NCI-H1105 treated with DMSO at 0.1 percent for 48 hours (cell line): Measurements from ENCODE around the gene NRF1.
"Not testable (repeated sequence)": the region's sequence is repeated elsewhere in the genome, so short reads cannot be mapped to it uniquely, and the experiment has no call there.

Experiments used
- DNase-seq: peaks from one replicate; lab custom pipeline; 2025; lab: John Stamatoyannopoulos, UW

NRF1 gene

DNA sequence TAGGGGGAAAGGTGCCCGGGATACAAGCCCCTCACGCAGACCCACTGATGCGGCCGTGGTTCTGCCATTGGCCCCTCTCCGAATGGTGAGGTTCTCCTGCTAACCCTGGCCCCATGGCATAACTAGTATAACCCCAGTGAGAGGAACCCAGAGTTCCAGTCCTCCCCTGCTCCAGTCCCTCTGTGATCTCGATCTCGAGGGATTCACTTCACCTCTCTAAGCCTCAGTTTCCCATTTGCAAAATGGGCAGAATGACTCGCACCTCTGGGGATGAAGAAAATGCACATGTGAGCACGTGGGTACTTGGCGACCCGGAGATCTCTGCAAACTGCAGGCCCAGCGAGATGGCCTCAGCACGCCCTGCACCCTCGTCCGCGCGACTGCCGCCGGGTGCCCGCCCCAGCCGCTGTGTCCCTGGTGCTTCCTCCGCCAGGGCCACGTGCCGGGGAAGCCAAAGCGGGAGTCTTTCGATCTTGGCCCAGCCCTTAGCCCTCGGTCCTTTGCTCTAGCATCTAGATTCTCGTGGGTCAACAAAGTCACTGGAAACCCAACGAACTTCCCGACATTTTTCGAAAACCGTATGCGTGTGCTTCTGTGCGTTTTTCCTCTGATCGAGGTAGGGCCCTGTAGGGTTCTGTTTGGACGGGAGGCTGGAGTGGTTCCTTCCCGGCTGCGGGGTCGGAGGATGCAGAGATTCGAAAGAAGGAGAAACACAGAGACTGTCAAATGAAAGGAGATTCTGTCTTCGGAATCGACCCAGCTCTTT is 171.5 kb downstream of the NRF1 start:
- no peak for DNase-seq

DNA sequence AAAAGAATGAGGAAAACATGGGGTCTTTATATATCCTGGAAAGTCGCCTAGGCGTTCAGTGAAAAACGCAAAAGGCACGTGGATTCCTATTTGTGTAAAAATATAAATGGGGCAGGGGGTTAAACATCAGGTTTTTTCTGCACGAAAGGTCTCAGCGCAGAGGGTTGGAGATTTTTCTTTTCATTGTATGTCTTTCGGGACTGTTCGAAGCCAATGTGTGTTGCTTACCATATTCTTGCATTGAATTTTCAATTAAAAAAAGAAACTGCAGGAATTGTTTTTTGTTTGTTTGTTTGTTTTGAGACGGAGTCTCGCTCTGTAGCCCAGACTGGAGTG is 172.0 kb downstream of the NRF1 start:
- no peak for DNase-seq

DNA sequence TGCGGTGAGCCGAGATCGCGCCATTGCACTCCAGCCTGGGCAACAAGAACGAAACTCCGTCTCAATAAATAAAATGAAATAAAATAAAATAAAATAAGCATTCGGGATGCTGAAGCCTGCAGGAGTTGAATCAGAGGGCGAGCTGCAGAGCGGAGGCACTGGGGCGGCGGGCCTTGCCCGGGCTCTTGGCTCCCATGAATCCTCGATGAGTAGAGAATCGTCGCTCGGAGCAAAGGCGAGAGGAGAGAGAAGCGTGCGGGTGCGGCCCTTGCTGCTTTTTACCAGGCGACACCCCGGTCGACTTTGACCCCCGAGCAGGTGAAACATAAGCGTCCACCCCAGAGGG is 172.9 kb downstream of the NRF1 start:
- DNase-seq: no peak

DNA sequence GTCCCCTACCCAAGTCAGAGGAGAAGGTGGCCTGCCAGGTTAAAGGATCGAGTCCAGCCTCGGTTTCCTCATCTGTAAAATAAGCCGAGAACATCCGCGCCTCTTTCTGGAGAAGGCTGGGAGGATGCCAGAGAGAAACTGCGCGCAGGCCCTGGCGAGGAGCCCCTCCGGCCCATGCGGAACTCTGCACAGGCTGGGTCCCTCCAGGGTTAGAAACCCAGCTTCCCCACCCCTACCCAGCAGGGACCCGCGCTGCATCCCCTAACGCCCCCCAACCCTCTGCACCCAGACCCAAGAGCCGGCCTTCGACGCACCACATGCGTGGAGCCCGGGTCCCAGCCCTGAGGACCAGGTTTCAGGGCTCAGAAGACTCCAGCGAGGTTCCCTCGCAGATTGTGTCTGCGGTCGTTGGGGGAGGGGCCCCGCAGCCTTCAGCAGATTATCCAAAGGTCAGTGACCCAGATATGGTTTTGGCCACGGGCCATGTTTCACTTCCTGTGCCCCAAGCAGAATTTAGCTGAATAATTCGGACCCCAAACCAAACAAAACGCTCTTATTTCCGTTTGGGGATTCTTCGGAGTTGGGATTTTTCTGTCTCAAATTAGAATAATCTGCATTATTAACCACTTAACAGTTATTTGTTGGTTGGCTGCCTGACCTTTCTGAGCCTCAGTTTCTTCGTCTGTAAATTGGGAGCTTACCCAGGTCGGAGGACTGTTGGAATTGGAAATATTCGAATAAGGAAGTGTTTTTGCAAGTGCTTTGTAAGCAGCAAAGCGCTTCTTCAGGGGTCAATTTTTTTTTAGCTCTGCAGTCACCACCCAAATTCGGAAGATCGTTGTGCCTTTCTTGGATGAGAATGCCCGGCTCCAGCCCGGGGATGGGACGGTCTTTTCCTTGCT is 173.5 kb downstream of the NRF1 start:
- DNase-seq: no peak

DNA sequence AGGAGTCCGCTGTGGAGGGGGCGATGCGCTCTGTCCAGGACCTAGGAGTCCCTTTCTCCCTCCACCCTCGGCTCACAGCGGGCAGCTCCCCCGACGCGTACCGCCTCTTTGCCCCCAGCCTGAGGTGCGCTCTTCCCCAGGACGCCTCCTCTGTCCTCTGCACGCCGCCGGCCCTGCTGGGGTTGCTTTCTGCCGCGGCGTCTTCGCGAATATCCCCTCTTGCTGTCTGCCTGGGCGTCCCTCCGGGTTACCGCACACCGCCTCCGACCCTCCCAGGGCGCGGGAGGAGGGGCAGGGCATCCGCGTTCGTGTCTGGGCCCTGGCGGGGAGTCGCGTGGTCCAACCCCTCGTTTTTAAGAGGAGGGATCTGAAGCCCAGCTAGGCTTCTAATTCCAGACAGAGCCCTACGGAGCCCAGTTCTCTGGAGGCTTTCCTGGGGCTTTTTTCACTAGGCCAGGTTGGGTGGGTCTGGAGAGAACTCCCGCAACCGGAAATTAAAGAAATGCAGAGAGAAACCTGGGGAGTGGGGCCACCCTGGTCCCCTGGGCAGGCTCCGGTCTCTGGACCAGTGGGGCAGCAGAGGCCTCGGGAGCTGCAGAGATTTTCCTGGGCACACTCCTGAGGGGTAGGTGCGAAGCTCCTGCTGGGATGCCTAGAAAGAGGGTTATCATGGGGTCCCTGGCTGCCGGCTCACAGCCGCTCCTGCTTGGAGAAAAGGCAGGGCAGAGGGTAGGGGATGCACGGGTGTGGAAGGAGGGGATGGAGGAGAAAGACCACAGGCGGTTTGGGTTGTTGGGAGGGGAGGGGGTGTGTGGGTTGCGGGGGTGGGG is 174.4 kb downstream of the NRF1 start:
- DNase-seq: no peak

DNA sequence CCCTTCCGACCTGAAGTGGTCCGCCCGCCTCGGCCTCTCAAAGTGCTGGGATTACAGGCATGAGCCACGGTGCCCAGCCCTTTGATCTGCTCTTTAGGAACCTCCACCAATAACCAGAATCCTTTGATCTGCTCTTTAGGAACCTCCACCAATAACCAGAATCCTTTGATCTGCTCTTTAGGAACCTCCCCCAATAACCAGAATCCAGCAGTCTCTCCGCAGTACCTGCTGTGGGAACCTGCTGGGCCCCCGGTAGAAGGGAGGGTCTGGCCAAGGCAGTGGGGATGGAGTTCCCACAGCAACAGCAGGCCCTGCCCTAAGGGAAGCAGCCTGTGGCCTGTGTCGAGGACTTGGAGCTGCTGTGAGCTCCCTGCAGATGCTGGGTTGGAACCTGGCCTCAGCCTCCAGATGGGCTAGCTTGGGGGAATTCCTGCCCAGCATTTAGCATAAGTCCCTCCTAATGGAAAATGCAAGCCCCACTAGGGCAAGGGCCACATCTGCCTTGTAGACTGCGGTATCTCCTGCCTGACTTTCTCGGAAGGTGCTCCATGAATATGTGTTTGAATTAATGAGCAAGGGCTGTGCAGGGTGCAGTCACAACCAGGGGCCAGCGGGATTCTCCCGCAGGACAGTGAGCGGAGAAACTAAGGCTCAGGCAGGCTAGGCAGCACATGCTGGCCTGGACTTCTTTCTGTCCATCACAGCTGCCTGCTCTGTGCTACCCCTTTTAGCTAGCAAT is 175.5 kb downstream of the NRF1 start:
- DNase-seq: no peak

DNA sequence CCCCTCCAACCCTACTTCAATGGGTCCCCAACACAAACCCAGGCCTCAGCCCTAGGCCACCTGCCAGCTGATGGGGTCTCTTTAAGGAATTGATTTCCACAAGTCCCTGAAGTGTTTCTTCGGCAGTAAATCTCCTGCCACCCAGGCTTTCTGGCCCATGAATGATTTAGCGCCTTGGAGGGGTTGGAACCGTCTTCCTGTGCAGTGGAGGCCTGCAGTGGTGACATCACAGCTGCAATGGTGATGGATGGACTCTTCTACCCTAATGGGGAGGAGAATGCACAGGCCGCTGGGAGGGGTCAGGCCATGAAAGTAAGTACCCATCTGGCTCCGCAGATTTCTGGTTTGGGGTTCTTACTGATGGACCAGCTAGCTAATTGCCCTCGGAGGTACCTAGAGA is 177.5 kb downstream of the NRF1 start:
- DNase-seq: no peak

DNA sequence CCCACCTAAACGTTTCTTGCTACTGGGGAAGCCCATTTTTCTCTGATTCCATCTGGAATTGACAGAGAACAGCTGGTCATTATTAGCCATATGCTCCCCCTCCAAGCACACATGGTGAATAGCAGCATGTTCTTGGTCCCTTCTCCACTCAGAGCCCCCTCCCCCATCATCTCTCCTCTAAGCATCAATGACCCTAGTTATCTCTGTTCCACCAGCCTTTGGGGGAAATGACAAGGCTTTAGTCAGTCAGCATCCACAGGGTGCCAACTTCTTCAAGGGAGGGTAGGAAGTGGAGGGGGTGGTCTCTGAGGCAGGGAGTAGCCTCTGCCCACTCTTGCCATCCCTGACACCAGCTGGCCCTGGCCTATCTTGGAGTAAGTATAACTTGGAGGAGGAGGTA is 178.1 kb downstream of the NRF1 start:
- no peak for DNase-seq

DNA sequence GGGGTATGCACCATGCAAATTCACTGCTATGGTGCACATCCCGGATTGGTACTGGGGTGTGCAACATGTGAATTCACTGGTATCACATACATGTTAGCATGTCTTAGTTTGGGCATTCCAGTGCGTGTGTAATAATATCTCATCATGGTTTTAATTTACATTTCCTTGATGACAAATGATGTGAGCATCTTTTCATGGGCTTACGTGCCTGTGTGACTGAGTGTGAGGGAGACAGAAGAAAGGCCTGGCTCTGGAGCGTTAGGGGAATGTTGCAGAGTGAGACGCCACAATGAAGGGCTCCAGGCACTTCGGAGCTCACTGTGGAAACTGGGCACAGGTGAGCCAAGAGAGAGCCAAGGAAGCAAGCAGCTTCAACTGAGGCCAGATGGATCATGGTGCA is 178.6 kb downstream of the NRF1 start:
- no peak for DNase-seq

DNA sequence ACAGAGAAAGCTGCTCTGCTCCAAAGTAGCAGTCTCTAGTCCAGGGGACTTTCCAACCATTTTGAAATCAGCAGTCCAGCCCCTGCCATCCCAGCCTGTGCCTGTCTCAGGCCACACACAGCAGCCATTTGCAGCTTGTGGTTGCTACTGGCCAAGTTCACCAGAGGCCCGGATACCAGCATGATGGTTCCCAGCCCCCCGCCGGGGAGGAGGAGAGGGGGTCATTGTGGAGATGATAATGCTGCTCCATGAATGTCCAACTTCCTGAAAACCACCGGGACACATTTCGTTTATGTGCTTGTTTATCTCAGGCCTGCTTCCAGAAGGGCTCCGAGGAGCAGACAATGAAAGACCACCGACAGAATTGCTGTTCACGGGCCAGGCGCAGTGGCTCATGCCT is 181.2 kb downstream of the NRF1 start:
- DNase-seq: no peak

DNA sequence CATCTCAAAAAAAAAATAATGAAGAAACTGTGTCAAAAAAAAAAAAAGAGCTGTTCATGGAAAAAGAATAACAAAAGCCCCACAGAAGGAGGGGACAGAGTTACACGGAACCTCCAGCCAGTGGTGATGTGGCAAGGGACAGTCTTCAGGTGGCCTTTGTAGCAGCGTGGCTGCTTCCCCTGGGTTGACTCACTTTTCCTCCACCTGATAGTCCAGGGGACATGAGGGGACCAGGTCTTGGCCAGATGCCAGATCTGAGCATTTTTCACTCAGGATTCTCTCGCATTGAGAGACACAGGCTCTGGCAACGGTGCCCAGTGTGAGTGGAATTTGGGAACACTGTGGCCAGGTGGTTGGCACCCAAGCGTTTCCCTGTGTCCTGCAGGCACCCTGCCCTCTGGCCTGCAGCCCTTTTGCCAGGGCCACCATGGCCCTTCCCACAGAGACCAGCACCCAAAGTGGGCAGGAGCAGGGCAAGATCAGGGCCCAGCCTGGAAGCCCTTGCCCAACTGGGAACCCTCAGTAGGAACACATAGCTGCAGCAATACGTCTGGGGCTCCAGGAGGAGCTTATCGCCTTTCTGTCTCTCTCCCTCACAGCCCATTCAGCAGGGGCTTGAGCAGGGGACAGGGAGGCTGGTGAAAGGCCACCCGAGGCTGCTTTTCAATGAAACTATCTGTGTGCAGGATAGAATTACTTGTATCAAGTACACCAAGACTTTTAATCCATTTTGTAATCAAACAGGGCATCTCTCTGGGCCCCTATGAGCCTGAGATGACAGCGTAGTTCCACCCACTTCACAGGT is 182.2 kb downstream of the NRF1 start:
- no peak for DNase-seq

DNA sequence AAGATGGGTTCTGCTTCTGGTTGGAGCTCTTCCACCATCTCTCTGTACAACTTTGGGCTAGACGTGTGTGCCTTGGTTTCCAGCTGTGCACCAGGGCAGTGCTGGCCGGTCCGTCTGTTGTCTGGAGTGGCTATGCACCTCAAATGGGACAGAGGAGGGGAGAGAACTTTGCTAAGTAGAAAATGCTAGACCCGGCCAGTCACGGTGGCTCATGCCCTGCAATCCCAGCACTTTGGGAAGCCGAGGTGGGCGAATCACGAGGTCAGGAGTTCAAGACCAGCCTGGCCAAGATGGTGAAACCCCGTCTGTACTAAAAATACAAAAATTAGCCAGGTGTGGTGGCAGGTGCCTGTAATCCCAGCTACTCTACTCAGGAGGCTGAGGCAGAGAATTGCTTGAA is 182.9 kb downstream of the NRF1 start:
- DNase-seq: not testable (repeated sequence)

DNA sequence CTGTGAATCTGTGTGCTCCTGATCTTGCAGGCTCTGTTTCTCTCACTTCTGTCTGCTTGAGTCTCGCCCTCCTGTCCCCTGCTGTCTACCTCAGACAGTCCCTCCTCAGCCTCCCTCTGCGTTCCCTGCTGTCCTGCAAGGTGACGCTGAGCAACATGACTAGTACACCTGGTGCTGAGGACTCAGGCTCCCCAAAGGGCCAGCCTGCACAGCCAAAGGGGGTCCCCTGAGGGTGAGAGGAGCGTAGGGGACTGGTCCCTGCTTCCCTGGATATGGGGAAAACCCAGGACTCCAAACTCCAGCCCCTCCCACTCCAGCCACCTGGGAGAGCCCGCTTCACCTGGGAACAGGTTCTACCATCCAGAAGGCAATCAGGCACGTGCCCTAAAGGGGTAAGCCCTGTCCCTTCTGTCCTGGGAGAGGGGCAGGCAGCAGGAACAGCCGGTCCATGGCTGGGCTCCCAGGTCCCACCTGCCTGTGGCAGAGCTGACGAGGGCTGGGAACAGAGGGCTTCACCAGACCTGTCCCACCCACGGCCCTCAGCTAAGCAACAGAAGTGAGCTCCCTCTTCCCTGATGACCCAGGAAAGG is 184.8 kb downstream of the NRF1 start:
- DNase-seq: no peak

DNA sequence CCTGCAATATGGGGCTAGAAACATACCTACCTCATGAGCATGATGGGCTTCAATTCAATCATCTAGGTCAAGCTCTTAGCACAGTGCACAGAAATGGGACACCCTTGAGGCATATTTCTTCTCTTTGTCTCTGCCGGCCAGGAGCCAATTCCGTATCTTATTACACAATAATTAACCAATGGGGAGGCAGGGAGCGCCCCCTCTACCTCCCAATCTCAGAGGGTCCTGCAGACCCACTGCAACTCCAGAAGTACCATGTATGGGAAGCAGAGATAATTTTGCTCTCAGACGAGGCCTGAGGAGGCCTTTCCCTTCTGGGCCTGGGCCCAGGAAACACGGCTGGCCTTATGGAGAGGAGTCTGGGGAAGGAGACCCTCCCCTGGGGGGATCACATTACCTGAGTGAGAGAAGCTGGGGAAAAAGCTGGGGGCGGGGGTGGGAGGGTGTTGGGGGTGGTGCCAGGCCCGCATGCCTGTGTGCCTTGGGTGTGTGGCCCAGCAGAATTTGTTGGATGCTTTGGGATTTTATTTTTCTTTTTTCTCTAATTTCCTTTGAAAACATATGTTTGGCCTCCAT is 185.8 kb downstream of the NRF1 start:
- no peak for DNase-seq

DNA sequence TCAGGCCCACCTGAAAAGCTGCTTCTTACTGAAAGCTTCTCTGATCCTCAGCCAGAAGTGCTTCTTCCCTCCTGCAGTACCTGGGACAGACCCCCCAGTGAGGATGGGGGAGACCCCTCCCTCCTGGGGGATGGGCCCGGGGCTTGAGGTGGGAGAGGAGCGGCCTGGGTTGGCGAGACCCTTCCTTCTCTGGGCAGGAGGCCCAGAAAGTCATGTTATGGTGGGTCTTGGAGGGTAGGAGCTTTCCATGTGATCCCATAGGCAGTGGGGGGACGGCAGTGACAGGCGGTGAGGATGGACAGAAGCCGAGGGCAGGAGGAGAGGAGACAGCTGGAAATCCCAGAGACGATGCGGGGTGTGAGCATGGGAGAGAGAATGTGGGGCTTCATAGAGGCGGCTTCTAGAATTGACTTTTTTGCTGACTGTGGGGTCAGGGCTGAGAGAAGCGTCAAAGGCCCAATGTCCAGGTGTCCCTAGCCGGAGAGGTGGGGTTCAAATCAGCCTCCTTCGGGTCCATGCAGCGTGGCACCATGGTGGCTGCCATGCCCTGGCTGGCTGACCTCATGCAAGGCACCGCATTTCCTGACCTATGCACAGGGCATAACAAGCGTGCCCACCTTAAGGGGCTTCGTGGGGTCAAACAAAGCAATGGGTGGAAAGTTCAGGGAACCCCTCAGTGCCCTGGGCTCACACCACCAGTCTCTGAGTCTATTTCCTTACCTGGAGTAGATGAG is 187.3 kb downstream of the NRF1 start:
- no peak for DNase-seq

DNA sequence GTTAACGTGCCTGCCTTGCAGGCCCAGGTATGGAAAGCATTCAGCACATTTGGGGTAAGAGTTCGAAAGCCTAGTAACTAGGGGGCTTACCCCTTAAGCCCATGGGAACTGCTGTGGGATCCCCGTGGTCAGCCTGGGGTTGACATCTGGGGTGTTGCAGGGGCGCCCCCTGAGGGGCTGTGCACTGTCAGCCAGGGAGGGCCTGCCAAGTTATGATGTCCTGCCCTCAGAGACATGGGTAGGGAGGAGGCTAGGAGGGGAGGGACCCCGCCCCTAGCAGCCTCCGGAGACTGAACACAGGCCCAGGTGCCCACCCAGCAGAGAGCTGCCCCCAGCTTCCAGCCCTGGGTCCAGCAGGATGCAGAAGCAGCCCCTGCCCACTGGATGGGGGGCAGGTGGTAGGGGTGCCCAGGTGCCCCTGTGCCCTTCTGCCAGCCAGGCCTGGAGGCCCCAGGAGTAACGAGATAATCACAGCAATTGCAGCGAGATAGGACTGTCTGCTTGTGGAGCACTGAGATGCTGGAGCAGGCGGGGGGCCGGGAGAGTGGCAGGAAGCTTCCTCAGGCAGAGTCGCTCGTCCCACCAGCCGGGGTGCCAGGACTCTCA is 187.9 kb downstream of the NRF1 start:
- no peak for DNase-seq

DNA sequence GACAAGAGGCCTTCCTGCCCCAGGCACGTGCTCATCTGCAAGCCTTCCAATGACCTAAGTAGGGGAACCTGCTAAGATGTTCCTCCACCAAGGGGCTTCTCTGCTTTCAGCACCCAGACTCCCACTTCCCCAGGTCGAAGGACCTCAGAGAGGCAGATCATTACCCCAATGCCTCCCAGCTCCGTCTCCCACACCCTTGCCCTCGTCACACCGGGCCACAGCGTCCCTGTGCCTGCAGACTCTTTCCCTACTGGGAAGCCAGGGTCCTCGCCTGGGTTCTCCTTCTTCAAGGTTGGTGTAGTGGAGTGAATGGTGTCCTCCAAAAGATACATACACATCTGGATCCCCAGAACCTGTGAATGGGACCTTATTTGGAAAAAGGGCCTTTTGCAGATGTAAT is 189.4 kb downstream of the NRF1 start:
- no peak for DNase-seq

DNA sequence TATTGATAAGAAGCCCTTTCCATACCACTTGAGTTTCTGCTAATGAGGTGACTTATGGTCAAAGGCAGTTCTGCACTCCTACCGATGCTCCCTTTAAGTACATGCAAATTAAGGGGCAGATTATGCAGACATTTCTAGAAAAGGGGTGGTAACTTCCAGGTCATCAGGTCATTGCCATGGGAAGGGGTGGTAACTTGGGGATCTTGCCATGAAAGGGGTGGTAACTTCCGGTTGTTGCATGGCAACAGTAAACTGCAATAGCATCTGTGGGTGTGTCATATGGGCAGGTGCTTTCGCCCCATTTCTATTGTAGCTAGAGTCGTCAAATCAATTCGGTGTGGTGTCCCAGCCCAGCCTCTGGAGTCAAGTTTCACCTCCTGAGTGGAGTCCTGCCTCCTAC is 190.4 kb downstream of the NRF1 start:
- no peak for DNase-seq

DNA sequence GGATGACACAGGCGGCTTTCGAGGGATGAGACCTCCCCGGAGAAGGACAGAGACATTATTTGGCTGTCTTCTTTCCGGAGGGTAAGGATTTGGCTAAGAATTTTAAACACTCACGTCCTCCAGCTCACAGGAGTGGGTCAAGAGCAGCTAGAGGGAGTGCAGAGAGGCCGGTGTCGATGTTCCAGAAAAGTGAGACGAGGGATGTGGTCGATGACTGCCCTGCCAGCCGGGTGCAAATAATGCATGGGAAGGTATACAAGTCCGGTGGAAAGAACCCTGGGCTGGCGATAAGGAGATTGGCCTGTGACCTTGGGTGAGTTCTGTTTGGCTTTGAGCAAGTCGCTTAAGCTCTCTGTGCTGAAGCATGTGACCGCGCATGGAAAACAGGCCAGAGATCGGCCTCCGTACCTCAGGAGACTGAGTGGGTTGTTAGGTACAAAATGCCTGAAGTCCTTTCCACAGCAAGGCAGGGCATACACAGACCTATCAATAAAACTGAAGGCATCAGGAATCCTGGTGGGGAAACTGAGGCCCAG is 192.1 kb downstream of the NRF1 start:
- no peak for DNase-seq
